ENCODE measurements around the gene MYORG.
"Not testable (repeated sequence)": the region's sequence is repeated elsewhere in the genome, so short reads cannot be mapped to it uniquely, and the experiment has no call there.

MYORG gene

GRCh38 chr9:34362614-34363214 lies 14.0 kb downstream of the MYORG start (continued):
- TF ChIP-seq CSRNP3 (CRISPR knock-in tag; IDR thresholded peaks at IDR 0.05) = no peak
- no peak for TF ChIP-seq ESRRG (CRISPR knock-in tag; IDR thresholded peaks at IDR 0.05)
- no peak for TF ChIP-seq ZNF70 (CRISPR knock-in tag; IDR thresholded peaks at IDR 0.05)
- no peak for TF ChIP-seq ZC3H10 (CRISPR knock-in tag; IDR thresholded peaks at IDR 0.05)
- no peak for TF ChIP-seq PATZ1 (CRISPR knock-in tag; IDR thresholded peaks at IDR 0.05; ENCODE audit: borderline replicate concordance)
- TF ChIP-seq GLIS3 (CRISPR knock-in tag; IDR thresholded peaks at IDR 0.05) = no peak
- TF ChIP-seq ZFP30 (CRISPR knock-in tag; IDR thresholded peaks at IDR 0.05) = no peak
- TF ChIP-seq ZNF565 (CRISPR knock-in tag; conservative IDR thresholded peaks at IDR 0.05; ENCODE audit: low read depth) = no peak
- no peak for TF ChIP-seq OSR1 (CRISPR knock-in tag; IDR thresholded peaks at IDR 0.05)
- no peak for TF ChIP-seq BACH2 (CRISPR knock-in tag; IDR thresholded peaks at IDR 0.05; ENCODE audit: borderline replicate concordance)
- TF ChIP-seq RARB (CRISPR knock-in tag; IDR thresholded peaks at IDR 0.05) = no peak
- no peak for TF ChIP-seq PPARA (CRISPR knock-in tag; IDR thresholded peaks at IDR 0.05; ENCODE audit: borderline replicate concordance)
- no peak for TF ChIP-seq TOX (CRISPR knock-in tag; IDR thresholded peaks at IDR 0.05; ENCODE audit: borderline replicate concordance)

- not testable (repeated sequence) for ATAC-seq
Observed at GRCh38 chr9:34352957-34353356, 23.7 kb downstream of the MYORG start.

- ATAC-seq = not testable (repeated sequence)
Observed at GRCh38 chr9:34352122-34352652, 24.5 kb downstream of the MYORG start.

- ATAC-seq = no peak
Observed at GRCh38 chr9:34349324-34349723, 27.4 kb downstream of the MYORG start.

GRCh38 chr9:34347800-34348158 lies 28.9 kb downstream of the MYORG start:
- no peak for ATAC-seq

More at GRCh38 chr9:34349324-34349723, 27.4 kb downstream of the MYORG start:
- TF ChIP-seq ZC3H10 (CRISPR knock-in tag; IDR thresholded peaks at IDR 0.05) = no peak
- no peak for TF ChIP-seq OSR1 (CRISPR knock-in tag; IDR thresholded peaks at IDR 0.05)
- TF ChIP-seq ZFP3 (CRISPR knock-in tag; IDR thresholded peaks at IDR 0.05) = no peak
- no peak for TF ChIP-seq CSDC2 (CRISPR knock-in tag; IDR thresholded peaks at IDR 0.05)
- TF ChIP-seq CSRNP3 (CRISPR knock-in tag; IDR thresholded peaks at IDR 0.05) = no peak
- no peak for TF ChIP-seq ESRRG (CRISPR knock-in tag; IDR thresholded peaks at IDR 0.05)
- no peak for TF ChIP-seq RARB (CRISPR knock-in tag; IDR thresholded peaks at IDR 0.05)
- no peak for TF ChIP-seq TCF4 (CRISPR knock-in tag; IDR thresholded peaks at IDR 0.05; ENCODE audit: borderline replicate concordance)
- no peak for TF ChIP-seq GLIS3 (CRISPR knock-in tag; IDR thresholded peaks at IDR 0.05)
- no peak for TF ChIP-seq PPARA (CRISPR knock-in tag; IDR thresholded peaks at IDR 0.05; ENCODE audit: borderline replicate concordance)
- no peak for TF ChIP-seq BACH2 (CRISPR knock-in tag; IDR thresholded peaks at IDR 0.05; ENCODE audit: borderline replicate concordance)
- TF ChIP-seq ISL1 (CRISPR knock-in tag; IDR thresholded peaks at IDR 0.05) = no peak
- TF ChIP-seq ZNF565 (CRISPR knock-in tag; conservative IDR thresholded peaks at IDR 0.05; ENCODE audit: low read depth) = no peak
- TF ChIP-seq ZNF70 (CRISPR knock-in tag; IDR thresholded peaks at IDR 0.05) = no peak
- no peak for TF ChIP-seq SNAI2 (CRISPR knock-in tag; IDR thresholded peaks at IDR 0.05)

More at GRCh38 chr9:34347800-34348158, 28.9 kb downstream of the MYORG start:
- TF ChIP-seq PATZ1 (CRISPR knock-in tag; IDR thresholded peaks at IDR 0.05; ENCODE audit: borderline replicate concordance) = no peak
- no peak for TF ChIP-seq PPARA (CRISPR knock-in tag; IDR thresholded peaks at IDR 0.05; ENCODE audit: borderline replicate concordance)
- no peak for TF ChIP-seq TOX (CRISPR knock-in tag; IDR thresholded peaks at IDR 0.05; ENCODE audit: borderline replicate concordance)
- no peak for TF ChIP-seq TCF4 (CRISPR knock-in tag; IDR thresholded peaks at IDR 0.05; ENCODE audit: borderline replicate concordance)
